Endothelial cell of umbilical vein (primary cell): ENCODE results near the gene BPI. TPM values are rescaled to one million over a fixed set of nuclear protein-coding genes. Genes with fewer than 3 reads are reported as not detected.

ENCODE experiments used
- BruUV-seq: library from RNA; stranded (reverse); fragments of 400-500 nt; replicated peaks from 2 replicates; lab custom pipeline; 2021; lab: Mats Ljungman, UMichigan
- CTCF ChIA-PET: fragments of 300-600, 350-600 bp; sonication (Branson Sonifier 250); formaldehyde crosslinking; loops from one replicate; lab custom pipeline; 2021; ENCODE audit warnings: antibody characterized with exemption, inconsistent platforms; lab: Charles Lee
- POLR2A ChIA-PET: fragments of 300-600, 350-600 bp; sonication (Branson Sonifier 250); formaldehyde crosslinking; loops from one replicate; lab custom pipeline; 2021; ENCODE audit warnings: antibody characterized with exemption, inconsistent platforms; lab: Charles Lee
- DNase-seq: peaks from one replicate; pipeline ENCODE4 v3.0.0-alpha.2; 2011; ENCODE audit warnings: low read depth, low spot score
- FAIRE-seq: peaks from 2 replicates; lab custom pipeline; 2011; peaks lifted over from hg19 to GRCh38; lab: Jason Lieb, UNC
- H2AFZ ChIP-seq: 2 replicates; pipeline ENCODE4 v1.6.0; 2012; ENCODE audit warnings: low read depth, low read length, control low read depth, inconsistent platforms
- H3K27ac ChIP-seq: 2 replicates; pipeline ENCODE4 v1.5.1; 2011; ENCODE audit warnings: low read depth, mild to moderate bottlenecking, control low read depth, low read length, moderate library complexity; ENCODE audit not compliant: insufficient read depth
- H3K27me3 ChIP-seq, 2 experiments: 2 replicates each; pipeline versions ENCODE4 v1.6.0 to v1.6.1; 2011; ENCODE audit warnings: low read length in 2 of 2, mixed read lengths in 1 of 2; ENCODE audit not compliant: control insufficient read depth in 2 of 2, insufficient read depth in 2 of 2
- H3K36me3 ChIP-seq, 2 experiments: 2 replicates in 1 of 2; 3 replicates in 1 of 2; pipeline ENCODE4 v1.5.1; 2011; ENCODE audit warnings: low read length in 2 of 2, mild to moderate bottlenecking in 1 of 2, moderate library complexity in 1 of 2; ENCODE audit not compliant: control insufficient read depth in 2 of 2, insufficient read depth in 2 of 2; ENCODE audit errors: extremely low read depth in 1 of 2
- H3K4me1 ChIP-seq: 3 replicates; pipeline ENCODE4 v1.5.1; 2011; ENCODE audit warnings: mild to moderate bottlenecking, low read length; ENCODE audit not compliant: control insufficient read depth, insufficient read depth; ENCODE audit errors: extremely low read depth
- H3K4me2 ChIP-seq: 2 replicates; pipeline ENCODE4 v1.6.1; 2011; ENCODE audit warnings: low read length, control low read depth, mixed read lengths; ENCODE audit not compliant: insufficient read depth
- H3K4me3 ChIP-seq, 3 experiments: fragments of 200-600 bp in 1 of 3; sonication (generic), shearing (Covaris generic) in 1 of 3; replicated peaks in 1 of 3; 2 replicates each; pipeline ENCODE4 v1.5.1; 2011 to 2016; ENCODE audit warnings: control low read depth in 3 of 3, low read length in 3 of 3, mild to moderate bottlenecking in 2 of 3, inconsistent platforms in 1 of 3, low read depth in 1 of 3, moderate library complexity in 1 of 3; ENCODE audit not compliant: insufficient read depth in 1 of 3
- H3K79me2 ChIP-seq: 2 replicates; pipeline ENCODE4 v1.6.0; 2012; ENCODE audit warnings: low read length, inconsistent platforms; ENCODE audit not compliant: control insufficient read depth, insufficient read depth
- H3K9ac ChIP-seq: replicated peaks from 2 replicates; pipeline ENCODE3; 2011; ENCODE audit warnings: low read length, control low read depth; ENCODE audit not compliant: insufficient read depth; ENCODE audit errors: extremely low read depth
- H3K9me1 ChIP-seq: replicated peaks from 3 replicates; pipeline ENCODE4 v1.6.0; 2011; ENCODE audit warnings: mild to moderate bottlenecking, low read length; ENCODE audit not compliant: control insufficient read depth, insufficient read depth; ENCODE audit errors: extremely low read depth
- H3K9me3 ChIP-seq: replicated peaks from 2 replicates; pipeline ENCODE4 v1.5.1; 2012; ENCODE audit warnings: low read length, inconsistent platforms; ENCODE audit not compliant: control insufficient read depth, insufficient read depth
- H4K20me1 ChIP-seq: replicated peaks from 2 replicates; pipeline ENCODE3; 2011; ENCODE audit warnings: mild to moderate bottlenecking, low read length; ENCODE audit not compliant: control insufficient read depth, insufficient read depth; ENCODE audit errors: extremely low read depth
- EZH2 ChIP-seq: IDR thresholded peaks from 2 replicates; pipeline ENCODE4 v1.6.1; 2012; ENCODE audit warnings: borderline replicate concordance, low read depth, mild to moderate bottlenecking, moderate library complexity, low read length, inconsistent platforms; ENCODE audit not compliant: severe bottlenecking
- FOS ChIP-seq: IDR thresholded peaks from 2 replicates; pipeline ENCODE4 v1.6.1; 2011; ENCODE audit warnings: mild to moderate bottlenecking, low read length, moderate library complexity, borderline replicate concordance; ENCODE audit not compliant: insufficient read depth
- GATA2 ChIP-seq: IDR thresholded peaks from 2 replicates; pipeline ENCODE4 v1.7.0; 2011; ENCODE audit warnings: low read depth, mild to moderate bottlenecking, moderate library complexity, mixed read lengths, low read length; ENCODE audit not compliant: insufficient read length, insufficient read depth
- JUN ChIP-seq: IDR thresholded peaks from 2 replicates; pipeline ENCODE4 v1.6.1; 2011; ENCODE audit warnings: borderline replicate concordance, low read depth; ENCODE audit not compliant: insufficient read length, insufficient read depth
- MAX ChIP-seq: IDR thresholded peaks from 2 replicates; pipeline ENCODE4 v1.6.1; 2011; ENCODE audit not compliant: insufficient read depth, insufficient read length
- POLR2A ChIP-seq: IDR thresholded peaks from 2 replicates; pipeline ENCODE4 v1.6.1; 2012; ENCODE audit warnings: low read depth, mild to moderate bottlenecking, control low read depth, low read length
- POLR2AphosphoS5 ChIP-seq: IDR thresholded peaks from 2 replicates; pipeline ENCODE4 v1.6.1; 2012; ENCODE audit warnings: low read depth, mild to moderate bottlenecking, control low read depth, low read length, moderate library complexity; ENCODE audit not compliant: insufficient read depth
- dilution Hi-C: fragments of 300-500 bp; cut with MboI; formaldehyde crosslinking; loops from one replicate; pipeline ENCODE4 v1.15.0; 2019; ENCODE audit warnings: low sequenced_read_pairs; ENCODE audit not compliant: extremely low pct_ligation_motif_present
- intact Hi-C: fragments of 100-400 bp; cut with micrococcal nuclease; formaldehyde crosslinking; loops from one replicate; pipeline ENCODE4 v1.10.0; 2022
- polyA plus RNA-seq, 4 experiments: library from polyadenylated mRNA; depleted of rRNA in 3 of 4; stranded (reverse) in 3 of 4; unstranded in 1 of 4; fragments of >200 nt; gene quantifications; 2 replicates each; pipeline versions ENCODE4 v1.2.1 to v1.2.3, GENCODE V29; 2011 to 2012; ENCODE audit warnings: missing spikeins in 1 of 4
- total RNA-seq: library from RNA; stranded (reverse); gene quantifications from 2 replicates; pipeline ENCODE4 v1.2.3, GENCODE V29; 2021

BPI gene
- total and polyA plus RNA-seq, 2 donors (not counting 3 experiments of a cell fraction or from before 2014, with no cell fraction given), result not detected

- H3K9me1 ChIP-seq, result no peaks in the 10 kb centered on the region
- H3K4me1 ChIP-seq, result no peaks in the 10 kb centered on the region
- intact Hi-C loops (no loop called here), dilution Hi-C loops (no loop called here)
- no peaks in the 10 kb centered on the region for H3K9me3 ChIP-seq
- no TSS peak for BruUV-seq
- H3K27me3 ChIP-seq, result peaks cover 2% of the 10 kb centered on the region in 2 experiments
- no peaks in the 10 kb centered on the region for H4K20me1 ChIP-seq
- DNase-seq (no peak), FAIRE-seq (no peak)
- no peaks in the 10 kb centered on the region for H3K79me2 ChIP-seq
- H3K4me3 ChIP-seq, result no peak overlapping the region
- TF ChIP-seq MAX, result no peak
- TF ChIP-seq EZH2, result no peak
- no peak for TF ChIP-seq POLR2AphosphoS5
- TF ChIP-seq POLR2A, result no peak
- no peak for TF ChIP-seq GATA2
- TF ChIP-seq JUN, result no peak
- TF ChIP-seq FOS, result no peak
- no peaks in the 10 kb centered on the region for H3K36me3 ChIP-seq
- CTCF ChIA-PET, result interaction anchor here (1.4 to 2.0 kb wide), 2 partner anchors 69 to 110 kb away, joined by 7 to 9 read pairs; no protein-coding TSS in a partner anchor
- no peak overlapping the region for H3K9ac ChIP-seq
- H3K4me2 ChIP-seq, result no peak overlapping the region
- no peak overlapping the region for H3K27ac ChIP-seq
- POLR2A ChIA-PET, result no interaction called here
- peak overlapping the region; percentile 93 for H2AFZ ChIP-seq
Measured at GRCh38 chr20:38297916-38298674, 5.9 kb upstream of the BPI start.
